ENCODE measurements around the gene CERK.
A peak's percentile ranks its signal among the peaks of the same experiment; 100 is the strongest.
"Not testable (repeated sequence)": the region's sequence is repeated elsewhere in the genome, so short reads cannot be mapped to it uniquely, and the experiment has no call there.

Gene CERK, protein sequence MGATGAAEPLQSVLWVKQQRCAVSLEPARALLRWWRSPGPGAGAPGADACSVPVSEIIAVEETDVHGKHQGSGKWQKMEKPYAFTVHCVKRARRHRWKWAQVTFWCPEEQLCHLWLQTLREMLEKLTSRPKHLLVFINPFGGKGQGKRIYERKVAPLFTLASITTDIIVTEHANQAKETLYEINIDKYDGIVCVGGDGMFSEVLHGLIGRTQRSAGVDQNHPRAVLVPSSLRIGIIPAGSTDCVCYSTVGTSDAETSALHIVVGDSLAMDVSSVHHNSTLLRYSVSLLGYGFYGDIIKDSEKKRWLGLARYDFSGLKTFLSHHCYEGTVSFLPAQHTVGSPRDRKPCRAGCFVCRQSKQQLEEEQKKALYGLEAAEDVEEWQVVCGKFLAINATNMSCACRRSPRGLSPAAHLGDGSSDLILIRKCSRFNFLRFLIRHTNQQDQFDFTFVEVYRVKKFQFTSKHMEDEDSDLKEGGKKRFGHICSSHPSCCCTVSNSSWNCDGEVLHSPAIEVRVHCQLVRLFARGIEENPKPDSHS

DNA sequence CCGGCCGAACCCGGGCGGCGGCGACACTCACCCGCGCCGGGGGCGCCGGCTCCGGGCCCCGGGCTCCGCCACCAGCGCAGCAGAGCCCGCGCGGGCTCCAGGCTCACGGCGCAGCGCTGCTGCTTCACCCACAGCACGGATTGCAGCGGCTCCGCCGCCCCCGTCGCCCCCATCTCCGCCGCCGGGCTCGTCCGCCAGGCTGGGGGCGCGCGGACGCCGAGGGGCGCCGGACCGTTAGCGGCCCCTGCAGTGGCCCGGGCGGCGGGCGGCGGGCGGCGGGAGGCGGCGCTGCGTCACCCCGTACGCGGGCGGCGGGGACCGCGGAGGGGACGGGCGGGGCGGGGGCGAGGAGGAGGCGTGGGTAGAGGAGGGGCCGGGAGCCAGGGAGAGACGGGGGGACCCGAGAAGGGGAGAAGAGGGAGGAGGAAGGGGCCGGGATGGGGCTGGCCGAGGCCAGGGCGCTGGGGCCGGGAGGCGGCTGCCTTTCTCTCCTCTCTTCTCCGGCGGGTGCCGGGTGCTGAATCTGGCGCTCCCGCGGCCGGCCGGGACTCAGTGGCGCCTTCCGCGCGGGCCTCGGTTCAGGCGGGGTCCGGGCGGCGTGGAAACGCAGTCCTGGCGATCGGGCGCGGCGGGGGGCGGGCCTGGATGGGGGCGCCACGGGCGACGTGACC is at the start of gene CERK:
CERK (minus strand) TSS at position 277 of the 671 bp plus-strand sequence; CDS start at position 173, 104 bp downstream.
- peak; percentile 89 for DNase-seq (ENCODE audit: low spot score)

DNA sequence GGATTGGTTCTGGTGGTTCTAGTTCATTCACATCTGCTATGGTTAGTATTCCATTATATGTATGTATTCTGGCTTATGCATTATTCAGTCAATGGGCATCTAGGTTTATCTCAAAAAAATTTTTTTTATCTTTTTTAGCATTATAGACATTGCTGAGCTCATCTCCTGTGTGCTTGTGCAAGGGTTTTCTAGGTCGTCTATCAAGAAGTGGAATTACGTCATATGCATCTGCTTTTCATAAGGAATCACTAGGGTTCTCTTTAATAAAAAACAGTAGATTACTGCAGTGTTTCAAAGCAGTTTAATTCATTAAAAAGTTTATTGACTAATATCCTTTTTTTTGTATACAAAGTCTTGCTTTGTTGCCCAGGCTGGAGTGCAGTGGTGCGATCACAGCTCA is 45.7 kb upstream of the CERK start:
- DNase-seq (ENCODE audit: low spot score) = no peak

DNA sequence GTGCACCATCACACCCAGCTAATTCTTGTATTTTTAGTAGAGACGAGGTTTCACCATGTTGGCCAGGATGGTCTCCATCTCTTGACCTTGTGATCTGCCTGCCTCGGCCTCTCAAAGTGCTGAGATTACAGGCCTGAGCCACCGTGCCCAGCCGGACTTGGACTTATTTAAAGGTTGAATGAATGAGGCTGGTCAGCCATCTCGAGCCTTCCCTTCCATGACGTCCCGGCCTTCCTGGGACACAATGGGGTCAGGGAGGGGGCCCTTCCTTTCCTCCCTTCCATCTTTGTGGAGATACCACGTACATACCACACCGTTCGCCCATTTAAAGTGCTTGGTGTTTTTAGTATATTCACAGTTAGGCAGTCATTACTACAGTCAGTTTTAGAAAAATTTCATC is 44.1 kb upstream of the CERK start:
- not testable (repeated sequence) for DNase-seq (ENCODE audit: low spot score)

DNA sequence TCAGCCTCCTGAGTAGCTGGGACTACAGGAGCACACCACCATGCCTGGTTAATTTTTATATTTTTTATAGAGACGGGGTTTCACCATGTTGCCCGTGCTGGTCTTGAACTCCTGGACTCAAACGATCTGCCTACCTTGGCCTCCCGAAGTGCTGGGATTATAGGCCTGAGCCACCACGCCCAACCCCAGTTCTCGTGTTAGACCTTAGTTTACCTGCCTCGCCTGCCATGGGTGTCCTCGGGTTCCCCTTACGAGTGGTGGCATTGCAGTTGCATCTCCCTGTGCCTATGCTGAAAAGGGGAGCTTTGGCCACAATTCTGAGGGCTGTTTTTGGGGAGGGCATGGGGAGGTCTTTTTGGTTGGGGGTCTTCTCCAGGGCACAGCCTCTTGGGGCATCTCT is 43.2 kb upstream of the CERK start:
- DNase-seq (ENCODE audit: low spot score) = no peak

DNA sequence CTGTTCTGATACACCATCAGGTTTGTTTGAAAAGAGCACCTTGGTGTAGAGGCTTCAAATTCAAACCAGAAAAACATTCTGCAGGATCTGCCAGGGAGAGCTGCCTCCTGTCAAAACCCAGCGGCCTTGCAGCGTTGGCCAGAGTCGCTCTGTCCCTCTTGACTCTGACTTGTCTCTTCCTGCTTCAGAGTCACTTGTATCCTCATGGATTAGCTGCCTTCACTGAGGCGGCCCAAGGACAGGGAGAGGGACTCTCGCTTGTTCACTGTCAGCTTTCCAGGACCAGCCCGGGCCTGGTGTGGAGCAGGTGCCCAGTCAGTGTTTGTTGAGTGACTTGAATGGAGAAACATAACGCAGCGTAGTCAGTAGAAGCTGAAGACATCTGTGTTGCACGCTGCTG is 42.4 kb upstream of the CERK start:
- DNase-seq (ENCODE audit: low spot score) = no peak

DNA sequence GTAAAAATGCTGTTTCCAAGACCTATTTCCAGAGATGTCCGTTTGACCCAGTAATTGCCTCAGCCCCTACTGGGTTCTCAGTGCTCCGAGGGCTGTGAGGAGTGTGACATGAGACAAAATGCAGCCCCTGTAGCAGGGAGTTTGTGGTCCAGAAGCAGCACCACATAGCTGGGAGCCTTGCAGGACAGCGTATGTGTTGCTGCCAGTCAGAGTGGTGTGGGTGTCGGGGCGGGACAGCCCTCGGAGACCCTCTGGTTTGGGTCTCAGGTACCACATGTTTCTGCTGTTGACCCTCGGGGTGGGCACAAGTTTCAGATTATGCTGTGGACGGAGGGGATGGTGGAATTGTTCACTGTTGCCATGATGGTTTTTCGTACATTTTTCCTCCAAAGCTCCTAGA is 41.6 kb upstream of the CERK start:
- no peak for DNase-seq (ENCODE audit: low spot score)

DNA sequence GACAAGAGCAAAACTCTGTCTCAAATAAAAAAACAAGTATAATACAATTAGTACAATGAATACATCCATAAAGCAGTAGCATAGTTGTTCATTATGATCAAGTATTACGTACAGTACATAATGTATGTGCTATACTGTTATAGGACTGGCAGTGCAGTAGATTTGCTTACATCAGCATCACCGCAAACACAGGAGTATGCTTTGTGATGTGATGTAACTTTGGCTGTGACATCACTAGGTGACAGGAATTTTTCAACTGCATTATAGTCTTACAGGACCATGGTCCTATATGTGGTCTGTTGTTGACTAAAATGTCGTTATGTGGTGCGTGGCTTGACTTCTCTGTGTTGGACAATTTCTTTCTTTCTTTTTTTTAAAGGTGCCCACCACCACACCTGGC is 41.0 kb upstream of the CERK start:
- no peak for DNase-seq (ENCODE audit: low spot score)

DNA sequence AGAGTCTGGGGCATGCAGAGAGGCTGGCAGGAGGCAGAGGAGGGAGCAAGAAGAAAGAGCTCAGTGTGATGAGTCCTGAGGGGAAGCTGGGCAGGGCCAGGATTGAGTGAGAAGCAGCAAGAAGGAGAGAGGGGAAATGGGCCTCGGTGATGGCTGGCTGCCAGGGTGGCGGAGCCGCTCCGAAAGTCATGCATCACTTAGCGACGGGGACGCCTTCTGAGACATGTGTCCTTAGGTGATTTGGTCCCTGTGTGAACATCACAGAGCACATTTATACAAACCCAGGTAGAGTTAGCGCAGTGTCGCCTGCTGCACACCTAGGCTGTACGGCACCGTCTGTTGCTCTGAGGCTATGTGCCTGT is 39.5 kb upstream of the CERK start:
- no peak for DNase-seq (ENCODE audit: low spot score)

DNA sequence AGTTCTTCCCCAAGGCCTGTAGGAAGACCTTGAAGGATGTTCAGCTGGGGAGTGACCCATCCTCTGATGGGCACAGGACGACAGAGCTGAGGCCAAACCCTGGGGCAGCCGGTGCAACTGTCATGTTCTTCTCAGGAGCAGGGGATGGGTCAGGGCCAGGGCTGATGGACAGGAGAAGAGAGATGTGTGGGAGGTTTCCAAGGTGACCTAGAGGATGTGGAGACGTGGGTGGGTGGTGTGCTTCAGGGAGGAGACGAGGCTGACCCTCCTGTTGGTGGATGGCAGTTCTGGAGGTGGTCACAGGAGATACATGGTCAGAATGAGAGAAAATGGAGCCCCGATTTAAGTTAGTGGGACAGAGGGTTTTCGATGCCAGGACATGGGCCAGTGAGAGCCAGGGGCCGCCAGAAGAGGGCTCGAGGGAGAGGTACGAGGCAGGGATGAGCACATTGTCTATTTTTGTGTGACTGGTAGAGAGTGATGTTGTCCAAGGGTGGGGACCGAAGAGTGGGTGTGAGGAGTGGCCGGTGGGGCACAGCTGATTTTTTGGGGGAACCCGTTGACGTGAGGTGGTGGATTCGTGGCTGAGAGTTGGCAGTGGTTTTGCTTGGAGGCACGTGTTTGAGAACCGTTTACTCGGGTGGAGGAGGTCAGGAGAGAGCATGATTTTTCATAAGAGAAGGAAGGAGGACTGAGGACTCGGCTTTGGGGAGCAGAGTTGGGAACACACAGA is 39.0 kb upstream of the CERK start:
- no peak for DNase-seq (ENCODE audit: low spot score)

DNA sequence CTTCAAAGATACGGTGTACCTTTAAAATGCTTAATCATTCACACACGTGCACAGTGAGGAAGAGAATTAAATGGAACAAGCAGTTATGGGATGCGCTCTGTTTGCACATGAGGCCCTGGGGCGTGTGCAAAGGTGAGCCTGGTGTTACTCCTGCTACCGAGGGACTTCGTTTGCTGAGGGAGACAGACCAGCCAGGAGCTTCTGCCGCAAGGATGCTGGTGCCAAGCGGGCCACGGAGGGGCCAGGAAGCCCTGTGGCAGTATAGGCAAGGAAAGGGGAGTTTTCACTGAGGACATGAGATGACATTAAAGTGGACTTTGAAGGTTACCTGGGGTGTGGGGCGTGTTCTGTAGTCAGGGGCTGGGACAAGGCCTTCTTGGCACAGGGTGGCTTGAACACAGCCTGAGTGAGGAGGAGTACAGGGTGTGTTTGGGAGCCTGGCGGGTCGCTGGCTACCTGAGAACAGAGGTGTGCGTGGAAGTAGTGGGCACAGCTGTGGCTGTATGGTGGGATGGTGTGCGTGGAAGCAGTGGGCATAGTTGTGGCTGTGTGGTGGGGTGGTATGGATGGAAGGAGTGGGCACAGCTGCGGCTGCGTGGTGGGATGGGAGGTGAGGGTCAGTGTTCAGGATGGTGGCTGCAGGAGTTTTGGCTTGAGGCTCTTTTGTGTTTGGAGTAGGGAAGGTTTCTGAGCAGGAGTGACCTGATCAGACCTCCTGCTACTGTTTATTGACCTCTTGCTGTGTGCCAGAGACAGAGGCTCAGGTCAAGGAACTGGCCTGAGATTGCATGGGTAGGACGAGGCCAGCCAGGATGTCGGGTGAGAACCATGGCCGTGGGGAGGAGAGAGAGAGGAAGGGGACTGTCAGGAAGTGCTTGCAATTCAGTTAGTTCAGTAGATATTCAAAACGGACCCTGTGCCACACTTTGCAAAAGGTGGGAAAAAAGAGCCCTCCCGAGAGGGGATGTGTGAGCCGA is 38.1 kb upstream of the CERK start:
- DNase-seq (ENCODE audit: low spot score) = no peak

DNA sequence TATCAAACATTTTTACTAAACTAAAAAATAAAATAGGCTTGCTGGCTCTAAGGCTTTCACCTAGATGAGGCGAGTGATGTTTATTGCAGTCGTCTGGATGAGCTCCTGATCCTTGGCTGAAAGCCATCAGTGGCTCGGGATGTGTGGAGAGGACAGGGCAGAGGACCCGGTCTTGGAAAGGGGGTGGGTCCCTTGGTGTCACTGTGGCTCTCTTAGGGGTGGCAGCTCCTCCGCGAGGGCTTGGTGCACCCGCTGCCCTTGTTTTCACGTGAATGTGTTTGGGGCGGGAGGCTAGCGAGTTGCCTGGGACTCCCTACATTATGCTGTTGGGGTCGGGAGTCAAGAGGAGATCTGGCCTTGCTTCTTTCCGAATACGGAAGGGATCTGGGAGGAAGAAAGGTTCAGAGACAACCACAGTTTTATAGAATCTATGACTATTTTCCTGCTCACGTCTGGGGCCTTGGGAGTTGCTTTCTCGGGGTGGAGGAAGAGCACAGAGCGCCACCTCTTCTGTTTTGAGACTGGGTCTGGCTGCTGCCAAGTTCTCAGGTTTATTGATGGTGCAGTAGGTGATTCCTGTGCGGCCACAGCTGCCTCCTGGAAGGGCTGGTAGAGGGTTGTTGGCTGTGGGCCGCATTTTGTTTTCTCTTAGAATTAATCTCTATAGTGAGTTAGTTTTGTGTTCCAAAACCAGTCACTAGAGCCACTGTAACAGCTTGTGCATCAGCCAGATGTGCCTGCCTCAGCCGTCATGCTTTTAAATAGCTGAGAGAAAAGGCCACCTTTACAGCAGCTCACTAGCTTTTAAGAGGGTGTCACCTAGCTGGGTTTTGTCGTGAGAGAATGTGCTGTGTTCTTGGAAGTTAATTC is 37.2 kb upstream of the CERK start:
- no peak for DNase-seq (ENCODE audit: low spot score)

DNA sequence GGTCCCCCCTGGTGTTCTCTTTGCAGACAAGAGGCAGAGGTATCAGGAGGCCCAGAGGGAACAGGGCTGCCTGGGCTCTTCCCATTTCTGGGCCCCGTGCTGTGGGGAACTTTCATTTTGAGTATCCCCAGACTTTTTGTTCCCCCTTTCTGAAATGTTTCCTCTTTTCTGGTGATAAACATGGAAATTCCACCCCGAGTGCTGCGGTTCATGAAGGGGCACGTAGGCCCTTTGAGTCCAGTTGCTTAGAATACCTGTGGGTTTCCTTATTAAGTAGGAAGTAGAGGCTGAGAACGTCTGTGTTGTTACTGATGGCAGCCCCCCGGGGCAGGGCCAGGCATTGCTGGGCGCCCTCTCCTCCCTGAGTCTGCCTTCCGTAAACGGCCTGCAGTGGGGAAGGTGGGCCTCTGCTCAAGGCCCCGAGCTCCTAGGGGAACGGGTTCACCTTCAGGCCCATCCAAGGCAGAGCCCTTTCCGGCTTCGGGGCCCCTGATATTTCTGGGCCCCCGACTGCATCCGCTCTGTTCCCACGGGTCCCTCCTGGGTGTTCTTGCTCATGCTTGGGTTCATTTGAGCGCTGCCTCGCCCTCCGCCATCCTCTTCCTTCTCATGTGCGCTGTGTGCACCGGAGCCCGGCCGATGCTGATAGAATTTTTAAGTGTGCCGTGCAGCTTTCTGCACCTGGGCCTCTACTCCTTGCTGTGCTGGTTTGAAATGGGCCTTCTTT is 36.4 kb upstream of the CERK start:
- no peak for DNase-seq (ENCODE audit: low spot score)

DNA sequence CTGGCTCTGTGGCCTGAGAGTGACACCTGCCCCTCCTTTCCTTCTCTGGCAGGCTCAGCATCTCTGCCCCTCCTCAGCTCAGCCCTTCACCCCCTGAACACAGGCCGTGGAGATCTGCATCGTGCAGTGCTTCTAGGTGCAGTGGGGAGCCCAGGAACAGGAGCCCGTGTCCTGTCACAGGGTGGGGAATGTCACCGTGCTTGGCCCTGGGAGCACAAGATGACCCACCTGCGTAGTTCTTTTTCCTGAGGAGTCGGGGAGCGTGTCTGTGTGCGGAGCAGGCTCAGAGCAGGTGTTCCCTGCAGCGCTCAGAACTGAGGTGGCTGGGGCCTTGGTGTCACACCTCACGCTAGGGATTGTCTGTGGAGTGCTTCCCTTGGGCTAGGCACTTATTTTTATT is 35.0 kb upstream of the CERK start:
- no peak for DNase-seq (ENCODE audit: low spot score)

DNA sequence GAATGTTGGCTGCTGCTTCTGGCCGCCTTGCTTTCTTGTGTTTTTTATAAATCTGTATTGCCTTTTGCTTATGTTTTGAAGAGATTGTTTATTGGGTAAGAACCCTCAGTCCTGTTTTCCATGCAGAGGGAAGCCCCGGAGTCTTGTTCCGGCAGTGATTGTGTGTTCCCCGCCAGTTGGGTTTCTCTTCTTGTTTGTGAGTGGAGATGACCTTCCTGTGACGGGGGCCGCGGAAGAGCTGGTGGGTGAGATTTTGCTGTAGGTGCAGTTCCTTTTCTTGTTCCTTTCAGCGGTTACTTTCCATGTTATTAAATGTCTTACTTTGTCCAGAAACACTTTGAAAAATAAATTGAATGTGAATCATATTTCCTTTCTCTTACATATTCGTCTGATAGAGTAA is 32.7 kb upstream of the CERK start:
- DNase-seq (ENCODE audit: low spot score) = no peak

DNA sequence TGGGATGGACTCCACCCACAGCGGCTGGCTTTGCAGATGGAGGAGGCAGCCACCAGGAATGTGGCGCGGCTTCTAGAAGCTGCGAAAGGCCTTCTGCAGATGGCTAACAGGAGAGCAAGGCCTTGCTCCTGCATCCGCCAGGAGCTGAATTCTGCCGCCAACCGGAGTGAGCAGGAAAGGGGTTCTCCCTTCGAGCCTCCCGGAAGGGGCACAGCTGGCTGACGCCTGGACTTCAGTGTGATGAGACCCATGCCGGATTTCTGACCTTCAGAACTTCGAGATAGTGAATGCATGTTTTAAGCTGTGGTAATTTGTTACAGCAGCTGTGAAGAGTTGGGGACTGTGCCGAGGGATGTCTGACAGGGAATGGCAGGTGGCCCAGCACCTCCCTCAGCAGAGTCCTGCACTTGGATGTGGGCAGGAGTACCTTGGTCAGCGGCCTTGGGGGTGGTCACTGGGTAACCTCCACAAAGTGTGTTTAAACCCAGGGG is 32.1 kb upstream of the CERK start:
- no peak for DNase-seq (ENCODE audit: low spot score)

DNA sequence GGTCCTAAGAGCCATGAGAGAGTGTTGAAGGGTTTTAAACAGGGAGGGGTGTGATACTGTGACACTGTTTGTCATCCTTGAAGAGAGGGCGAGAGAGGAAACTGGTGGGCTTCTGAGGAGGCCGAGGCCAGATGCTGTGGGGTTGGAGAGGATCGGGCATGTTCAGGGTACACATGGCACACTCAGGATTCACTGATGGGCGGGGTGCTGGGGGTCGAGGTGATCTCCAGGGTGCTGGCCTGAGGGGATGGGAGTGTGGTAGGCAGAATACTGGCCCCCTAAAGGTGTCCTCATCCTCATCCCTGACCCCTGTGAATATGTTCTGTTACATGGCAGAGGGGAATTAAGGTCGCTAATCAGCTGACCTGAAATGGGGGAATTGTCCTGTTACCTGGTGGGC is 31.7 kb upstream of the CERK start:
- DNase-seq (ENCODE audit: low spot score) = no peak

DNA sequence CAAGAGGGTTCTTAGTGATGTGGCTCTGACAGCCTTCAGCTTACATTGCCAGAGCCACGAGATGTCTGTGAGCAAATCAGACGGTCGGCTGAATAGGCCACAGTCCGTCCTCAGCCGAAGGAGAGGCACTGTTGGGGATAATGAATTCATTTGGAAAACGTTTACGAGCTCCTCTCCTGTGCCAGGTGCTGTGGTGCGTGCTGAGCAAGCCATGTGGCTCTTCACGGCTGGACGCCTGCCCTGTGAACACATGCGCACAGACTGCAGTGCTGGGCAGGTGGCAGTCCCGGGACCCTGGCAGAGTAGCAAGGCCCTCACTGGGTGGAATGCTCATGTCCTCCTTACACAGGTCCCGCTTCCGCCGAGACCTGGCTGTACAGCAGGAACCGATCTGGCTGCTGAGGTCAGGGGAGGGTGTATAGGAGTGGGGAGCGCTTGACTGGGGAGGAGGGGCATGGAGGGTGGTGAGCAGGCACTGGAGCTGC is 31.2 kb upstream of the CERK start:
- no peak for DNase-seq (ENCODE audit: low spot score)

DNA sequence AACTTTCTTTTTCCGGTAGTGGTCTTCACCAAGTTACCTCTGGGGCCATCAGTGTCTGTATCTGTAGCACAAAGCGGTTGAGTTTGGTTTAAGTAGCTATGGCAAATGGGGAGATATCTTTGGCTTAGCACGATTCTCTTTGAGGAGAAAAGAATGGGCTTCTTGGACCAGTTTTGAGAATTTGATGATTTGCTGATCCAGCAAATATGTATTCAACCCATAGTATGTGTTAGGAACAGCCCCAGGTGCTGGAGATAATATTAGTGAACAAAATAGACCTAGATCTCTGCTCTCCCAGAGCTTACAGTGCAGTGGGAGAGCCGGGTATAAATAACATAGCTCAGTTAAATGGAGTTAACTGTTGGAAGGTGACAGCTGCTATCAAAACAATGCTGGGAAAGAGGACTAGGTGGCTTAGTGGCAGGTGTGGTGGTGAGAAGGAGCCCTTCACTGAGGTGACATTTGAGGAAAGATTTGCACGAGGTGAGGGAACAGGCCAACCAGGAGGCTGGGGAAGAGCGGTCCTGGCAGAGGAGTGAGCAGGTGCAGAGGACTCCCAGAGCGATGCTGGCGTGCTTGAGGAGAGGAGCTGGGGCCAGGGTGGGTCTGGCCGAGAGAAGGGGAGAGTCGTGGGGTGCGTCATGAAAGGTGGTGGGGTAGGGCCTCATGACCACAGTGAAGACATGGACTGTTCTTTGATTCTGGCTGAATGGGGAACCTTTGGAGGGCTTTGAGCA is 29.4 kb upstream of the CERK start:
- DNase-seq (ENCODE audit: low spot score) = no peak

DNA sequence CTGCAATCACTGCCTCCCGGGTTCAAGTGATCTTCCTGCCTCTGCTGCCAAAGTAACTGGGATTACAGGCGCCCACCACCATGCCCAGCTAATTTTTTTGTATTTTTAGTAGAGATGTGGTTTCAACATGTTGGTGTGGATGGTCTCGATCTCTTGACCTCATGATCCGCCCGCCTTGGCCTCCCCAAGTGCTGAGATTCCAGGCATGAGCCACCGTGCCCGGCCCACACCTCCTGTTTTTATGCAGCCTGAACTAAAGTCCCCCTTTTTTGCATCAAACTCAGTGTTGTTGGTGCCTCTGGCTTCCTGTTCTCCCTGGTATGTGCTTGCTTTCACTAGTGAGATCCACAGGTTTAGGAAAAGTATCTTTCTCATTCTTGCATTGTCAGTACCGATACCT is 28.6 kb upstream of the CERK start:
- no peak for DNase-seq (ENCODE audit: low spot score)

All from HuH-7 (cell line).